PFSK-1 (cell line): ENCODE data around the gene NR2F1.

ENCODE experiments used
- FOXP2 ChIP-seq: optimal IDR thresholded peaks from 2 replicates; pipeline ENCODE3; 2011; ENCODE audit warnings: borderline replicate concordance, control low read depth, inconsistent platforms; ENCODE audit not compliant: insufficient read depth; ENCODE audit errors: extremely low read length, extremely low read depth
- POLR2AphosphoS5 ChIP-seq: IDR thresholded peaks from 2 replicates; pipeline ENCODE4 v1.6.1; 2012; ENCODE audit warnings: low read depth, mild to moderate bottlenecking, control low read depth, low read length, moderate library complexity
- SIN3A ChIP-seq: IDR thresholded peaks from 2 replicates; pipeline ENCODE4 v1.6.1; 2012; ENCODE audit warnings: mild to moderate bottlenecking, low read length, moderate library complexity, borderline replicate concordance; ENCODE audit not compliant: insufficient read depth
- TAF1 ChIP-seq: IDR thresholded peaks from 2 replicates; pipeline ENCODE4 v1.6.1; 2012; ENCODE audit warnings: low read length, control low read depth, borderline replicate concordance; ENCODE audit not compliant: insufficient read depth
- TF ChIP-seq, protein P1 (sequence below), 2 experiments: IDR thresholded peaks; 2 replicates each; pipeline versions ENCODE4 v1.6.1 to v1.8.0; 2011 to 2012; ENCODE audit warnings: low read depth in 2 of 2, low read length in 2 of 2, control low read depth in 1 of 2, inconsistent platforms in 1 of 2, mild to moderate bottlenecking in 1 of 2, moderate library complexity in 1 of 2; ENCODE audit not compliant: insufficient read depth in 1 of 2

The NR2F1 gene

DNA sequence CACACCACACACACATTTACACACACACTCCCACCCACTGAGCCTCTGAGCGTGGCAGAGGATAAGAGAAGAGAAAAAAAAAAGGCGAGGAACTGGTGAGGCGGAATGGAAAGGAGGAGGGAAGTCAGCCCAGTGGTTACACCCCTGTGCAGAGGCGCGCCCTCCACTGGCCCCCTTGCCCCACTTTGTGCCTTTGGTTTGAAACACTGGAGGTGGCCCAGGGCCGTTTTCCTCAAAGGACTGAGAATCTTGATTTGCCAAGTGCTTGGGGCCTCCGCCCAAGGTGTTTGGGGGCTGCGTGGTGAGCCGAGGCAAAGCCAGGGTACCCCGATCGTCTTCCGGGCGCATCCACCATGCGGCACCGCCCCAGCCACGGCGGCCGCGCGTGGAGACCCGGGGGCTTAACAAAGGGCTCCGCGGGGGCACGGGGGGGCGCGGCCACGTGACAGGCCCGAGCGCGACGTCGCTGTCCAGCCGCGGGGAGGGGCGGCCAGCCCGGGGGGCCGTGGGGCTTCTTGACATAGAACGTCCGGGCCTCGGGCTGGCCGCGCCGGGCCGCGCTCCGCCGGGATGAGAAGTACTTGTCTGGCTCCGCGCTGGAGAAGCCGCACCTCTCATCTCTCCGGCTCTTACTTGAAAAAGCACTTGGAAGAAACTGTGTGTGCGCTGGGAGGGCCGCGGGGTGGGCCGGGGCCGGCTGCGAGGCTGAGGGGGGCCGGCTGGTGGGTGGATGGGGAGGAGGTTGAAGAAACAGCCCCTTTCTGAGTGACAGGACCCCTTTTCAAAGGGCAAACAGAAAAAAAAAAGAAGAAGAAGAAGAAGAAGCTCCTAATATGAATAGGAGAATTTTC lies 21.0 kb downstream of the NR2F1 start:
- TF ChIP-seq, protein P1, sequence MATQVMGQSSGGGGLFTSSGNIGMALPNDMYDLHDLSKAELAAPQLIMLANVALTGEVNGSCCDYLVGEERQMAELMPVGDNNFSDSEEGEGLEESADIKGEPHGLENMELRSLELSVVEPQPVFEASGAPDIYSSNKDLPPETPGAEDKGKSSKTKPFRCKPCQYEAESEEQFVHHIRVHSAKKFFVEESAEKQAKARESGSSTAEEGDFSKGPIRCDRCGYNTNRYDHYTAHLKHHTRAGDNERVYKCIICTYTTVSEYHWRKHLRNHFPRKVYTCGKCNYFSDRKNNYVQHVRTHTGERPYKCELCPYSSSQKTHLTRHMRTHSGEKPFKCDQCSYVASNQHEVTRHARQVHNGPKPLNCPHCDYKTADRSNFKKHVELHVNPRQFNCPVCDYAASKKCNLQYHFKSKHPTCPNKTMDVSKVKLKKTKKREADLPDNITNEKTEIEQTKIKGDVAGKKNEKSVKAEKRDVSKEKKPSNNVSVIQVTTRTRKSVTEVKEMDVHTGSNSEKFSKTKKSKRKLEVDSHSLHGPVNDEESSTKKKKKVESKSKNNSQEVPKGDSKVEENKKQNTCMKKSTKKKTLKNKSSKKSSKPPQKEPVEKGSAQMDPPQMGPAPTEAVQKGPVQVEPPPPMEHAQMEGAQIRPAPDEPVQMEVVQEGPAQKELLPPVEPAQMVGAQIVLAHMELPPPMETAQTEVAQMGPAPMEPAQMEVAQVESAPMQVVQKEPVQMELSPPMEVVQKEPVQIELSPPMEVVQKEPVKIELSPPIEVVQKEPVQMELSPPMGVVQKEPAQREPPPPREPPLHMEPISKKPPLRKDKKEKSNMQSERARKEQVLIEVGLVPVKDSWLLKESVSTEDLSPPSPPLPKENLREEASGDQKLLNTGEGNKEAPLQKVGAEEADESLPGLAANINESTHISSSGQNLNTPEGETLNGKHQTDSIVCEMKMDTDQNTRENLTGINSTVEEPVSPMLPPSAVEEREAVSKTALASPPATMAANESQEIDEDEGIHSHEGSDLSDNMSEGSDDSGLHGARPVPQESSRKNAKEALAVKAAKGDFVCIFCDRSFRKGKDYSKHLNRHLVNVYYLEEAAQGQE (IDR thresholded peaks at IDR 0.05; ENCODE audit: insufficient read depth in 1 of 2, low read depth in 2 of 2, low read length in 2 of 2) = 0 out of 4 replicates have a peak, but pooled peaks of 1 of the 2 experiments have one; percentile 17
- TF ChIP-seq FOXP2 = no peak

DNA sequence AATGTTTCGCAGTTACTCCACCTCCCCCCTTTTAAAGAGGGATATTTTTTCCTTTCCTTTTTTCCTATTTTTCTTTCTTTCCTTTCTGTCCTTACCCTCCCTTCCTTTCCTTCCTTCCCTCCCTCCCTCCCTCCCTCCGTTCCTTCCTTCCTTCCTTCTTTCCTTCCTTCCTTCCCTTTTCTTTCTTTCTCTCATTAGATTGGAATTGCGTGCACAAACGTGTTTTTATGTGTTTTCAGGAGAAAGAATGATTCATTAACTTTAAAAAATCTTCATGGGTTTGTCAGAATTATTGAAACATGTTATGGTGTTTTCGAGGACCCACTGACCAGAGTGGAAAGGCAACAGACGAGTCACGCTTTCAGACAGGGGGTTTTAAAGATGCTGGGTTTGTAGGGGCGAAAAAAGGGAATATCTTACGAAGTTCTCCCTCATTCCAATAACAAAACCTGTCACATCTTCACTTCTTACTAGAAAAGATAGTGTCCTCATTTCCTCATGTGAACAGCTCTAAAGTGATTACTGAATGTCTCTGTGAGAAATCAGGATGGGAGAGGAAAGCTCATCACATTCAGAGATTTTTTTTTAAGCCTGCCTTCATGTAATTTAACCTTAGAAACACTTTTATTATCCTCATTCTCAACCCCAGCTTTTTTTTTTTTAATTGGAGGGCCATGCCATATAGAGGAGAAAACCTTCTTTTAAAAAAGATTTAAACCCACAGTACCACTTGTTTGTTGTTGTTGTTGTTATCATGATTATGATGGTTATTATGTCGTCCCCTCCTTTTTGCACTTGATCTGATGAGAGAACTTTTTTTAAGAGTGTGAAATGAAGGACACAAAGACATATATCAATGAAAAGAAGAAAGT lies 21.9 kb downstream of the NR2F1 start:
- TF ChIP-seq SIN3A (no peak), FOXP2 (no peak), TAF1 (no peak), POLR2AphosphoS5 (no peak)
- TF ChIP-seq, protein P1 (IDR thresholded peaks at IDR 0.05; ENCODE audit: insufficient read depth in 1 of 2, low read depth in 2 of 2, low read length in 2 of 2) = no peak

DNA sequence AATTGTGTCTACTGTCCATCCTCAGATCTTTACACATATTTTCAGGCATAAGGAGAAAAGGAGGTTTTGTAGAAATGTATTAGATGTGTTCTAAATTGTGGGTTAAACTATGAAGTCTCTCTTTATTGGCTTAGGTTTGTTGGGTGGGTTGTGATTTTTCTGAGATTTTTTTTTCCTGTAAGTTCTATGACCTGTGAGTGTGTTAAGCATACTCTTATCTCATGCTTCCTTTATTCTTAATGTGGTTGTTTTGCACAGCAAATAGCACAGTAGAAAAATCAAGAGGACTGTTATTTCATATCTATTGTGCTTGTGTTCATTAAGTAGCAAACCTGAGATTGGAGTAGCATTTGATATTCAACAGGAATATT lies 23.3 kb downstream of the NR2F1 start:
- TF ChIP-seq TAF1 = no peak
- TF ChIP-seq FOXP2 = no peak

DNA sequence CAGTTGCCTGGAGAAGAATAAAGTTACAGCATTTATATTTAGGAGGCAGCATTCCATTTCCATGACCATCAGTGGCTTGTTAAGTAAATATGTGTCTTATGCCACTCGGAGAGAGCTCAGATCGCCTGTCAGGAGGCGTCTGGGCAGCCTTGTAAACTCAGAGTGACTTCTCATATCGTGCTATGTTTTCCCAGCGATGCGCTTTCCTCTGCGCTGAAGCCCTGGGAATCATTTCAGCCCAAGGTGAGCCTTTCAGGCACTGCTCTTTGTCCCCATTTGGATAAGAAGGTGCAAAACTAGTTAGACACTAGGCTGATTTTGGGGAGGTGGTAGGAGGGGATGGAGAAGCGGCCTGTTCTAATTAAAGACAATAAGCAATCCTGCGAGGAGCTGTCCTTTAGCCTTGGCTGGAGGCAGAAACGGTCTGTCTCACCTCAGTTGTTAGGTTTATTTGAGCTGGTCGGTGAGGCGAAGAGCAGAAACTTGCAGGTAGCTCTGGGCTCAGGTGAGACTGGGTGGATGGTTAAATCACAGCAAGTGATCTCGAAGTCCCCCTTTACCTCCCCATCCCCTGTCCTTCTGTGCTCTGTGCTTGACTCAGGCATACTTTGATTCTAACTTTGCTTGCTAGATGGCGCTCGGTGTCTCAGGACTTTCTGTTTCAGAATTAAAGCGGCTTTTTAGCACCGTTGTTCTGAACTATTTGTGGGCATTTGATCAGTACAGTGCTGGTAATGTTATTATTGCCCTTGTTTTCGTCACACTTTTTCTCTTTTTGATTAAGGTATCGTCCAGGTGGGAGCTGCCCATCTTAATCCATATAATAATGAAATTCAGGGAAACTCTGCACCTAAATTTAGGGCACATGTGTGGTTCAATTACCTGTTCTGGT lies 24.6 kb downstream of the NR2F1 start:
- TF ChIP-seq SIN3A = no peak
- no peak for TF ChIP-seq FOXP2
- no peak for TF ChIP-seq POLR2AphosphoS5
- TF ChIP-seq, protein P1 (IDR thresholded peaks at IDR 0.05; ENCODE audit: insufficient read depth in 1 of 2, low read depth in 2 of 2, low read length in 2 of 2) = peak; percentile 4 to 48; a peak in 1 of 4 replicates

DNA sequence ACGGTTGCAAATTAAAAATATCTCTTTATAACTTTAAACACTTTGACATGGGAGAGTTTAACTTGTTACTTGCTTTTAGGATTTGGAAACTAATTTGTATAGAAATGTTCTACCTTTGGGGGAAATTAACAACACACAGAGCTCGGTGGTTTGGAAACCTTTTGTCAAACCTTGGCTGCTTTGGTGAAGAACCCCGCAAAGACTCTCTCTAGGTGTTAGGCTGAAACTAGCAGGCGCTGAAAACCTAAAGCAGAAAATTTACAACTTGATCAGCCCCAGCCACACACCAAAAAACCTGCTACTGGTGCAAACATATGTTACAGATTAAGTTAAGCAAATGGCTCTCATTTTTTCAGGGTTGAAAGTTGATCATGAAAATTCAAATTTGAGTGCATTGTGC lies 25.8 kb downstream of the NR2F1 start:
- no peak for TF ChIP-seq SIN3A
- no peak for TF ChIP-seq TAF1
- TF ChIP-seq FOXP2 = no peak
- TF ChIP-seq POLR2AphosphoS5 = no peak
- TF ChIP-seq, protein P1 (IDR thresholded peaks at IDR 0.05; ENCODE audit: insufficient read depth in 1 of 2, low read depth in 2 of 2, low read length in 2 of 2) = no peak
